Measurements from ENCODE around the gene CRY2. TPM values are rescaled to one million over a fixed set of nuclear protein-coding genes. Genes with fewer than 3 reads are reported as not detected.

CRY2 gene
- total RNA-seq, 2 experiments from 2014 or later = 25.6 to 26.3 TPM

GRCh38 chr11:45930951-45931570 is 83.8 kb downstream of the CRY2 start:
- H3K36me3 Mint-ChIP-seq (ENCODE audit: low read depth) = peaks cover 6% of the 10 kb centered on the region
- peaks cover 29% of the 10 kb centered on the region for H3K4me1 Mint-ChIP-seq
- POLR2A ChIA-PET = no interaction called here
- no peak for DNase-seq
- CTCF ChIA-PET = interaction anchor here (0.9 kb wide), 1 partner anchor 140 kb away, joined by 3 read pairs; no protein-coding TSS in a partner anchor
- H3K9me3 Mint-ChIP-seq = no peaks in the 10 kb centered on the region
- H3K27ac Mint-ChIP-seq = peak overlapping the region; percentile 90
- H3K27me3 Mint-ChIP-seq = no peaks in the 10 kb centered on the region
- no peak overlapping the region for H3K4me3 Mint-ChIP-seq

- no peak for DNase-seq
- Mint-ChIP-seq H3K4me1 (peaks cover 29% of the 10 kb centered on the region), H3K27me3 (no peaks in the 10 kb centered on the region), H3K27ac (peak overlapping the region; percentile 44), H3K4me3 (no peak overlapping the region), H3K9me3 (no peaks in the 10 kb centered on the region), H3K36me3 (ENCODE audit: low read depth) (peaks cover 6% of the 10 kb centered on the region)
- CTCF ChIA-PET = interaction anchor here (0.9 to 1.6 kb wide), 2 partner anchors 15 to 140 kb away, joined by 3 read pairs; no protein-coding TSS in a partner anchor
- POLR2A ChIA-PET = no interaction called here
Observed at GRCh38 chr11:45931739-45932138, 84.5 kb downstream of the CRY2 start.

DNA sequence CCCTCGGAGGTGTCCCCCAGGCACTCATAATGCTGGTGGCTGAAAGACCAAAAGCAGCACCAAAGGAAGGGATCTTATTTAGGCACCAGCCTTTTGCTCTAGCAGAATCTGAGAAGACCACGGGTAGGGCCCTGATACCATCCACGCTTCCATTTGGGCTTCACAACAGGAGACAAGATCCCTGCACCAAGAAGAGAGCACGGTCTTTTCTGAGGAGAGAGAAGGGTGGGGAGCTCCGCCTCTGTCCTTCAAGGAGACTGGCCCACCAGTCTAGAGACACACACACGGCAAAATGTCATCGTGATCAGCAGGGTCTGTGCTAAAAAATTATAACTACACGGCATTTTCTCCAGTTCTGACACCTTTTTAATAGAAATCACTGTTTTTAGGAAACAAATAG is 84.9 kb downstream of the CRY2 start:
- Mint-ChIP-seq H3K4me3 (no peak overlapping the region), H3K4me1 (peaks cover 28% of the 10 kb centered on the region), H3K36me3 (ENCODE audit: low read depth) (peaks cover 6% of the 10 kb centered on the region), H3K27me3 (no peaks in the 10 kb centered on the region), H3K27ac (no peak overlapping the region), H3K9me3 (no peaks in the 10 kb centered on the region)
- ChIA-PET CTCF (interaction anchor here (1.1 to 1.6 kb wide), 2 partner anchors 11 to 16 kb away, joined by 3 read pairs; no protein-coding TSS in a partner anchor), POLR2A (interaction anchor here (0.6 kb wide), 1 partner anchor 1923 kb away, joined by 3 read pairs; no protein-coding TSS in a partner anchor)
- no peak for DNase-seq

Other genes with a start within 250 kb of the CRY2 start
- not detected for gene CHST1, start 181.9 kb upstream of the CRY2 start, total RNA-seq
- 10 to 100 TPM; 18.0 to 18.2 TPM for gene SLC35C1, start 42.3 kb upstream of the CRY2 start, total RNA-seq
- gene MAPK8IP1, start 38.2 kb downstream of the CRY2 start, total RNA-seq = under 1 TPM; 0.56 to 0.64 TPM
- 1 to 10 TPM; 3.2 to 3.9 TPM for gene FREY1, start 59.8 kb downstream of the CRY2 start, total RNA-seq
- gene PEX16, start 70.4 kb downstream of the CRY2 start, total RNA-seq = 10 to 100 TPM; 47.1 to 51.1 TPM
- under 1 TPM; 0.40 to 0.44 TPM for gene LARGE2, start 75.2 kb downstream of the CRY2 start, total RNA-seq

Data from activated CD4-positive, alpha-beta T cell treated with anti-CD3 and anti-CD28 coated beads, Interleukin-2, amount 10 ng/mL, durations not matched to agents 7 days and 5 days (primary cell).